Activated CD4-positive, CD25-positive, alpha-beta regulatory T cell treated with anti-CD3 and anti-CD28 coated beads, Interleukin-2, amount 50 U/mL, for 24 hours (primary cell): ENCODE results near the gene GTSE1.
A peak's percentile ranks its signal among the peaks of the same experiment; 100 is the strongest.

ENCODE experiments used
- ATAC-seq, 2 donors: fragments of 150-1000 bp; cut with Tn5 transposase; one replicate each; pipeline ENCODE4 v1.10.0; 2021; ENCODE audit warnings: mild to moderate bottlenecking in 1 of 2, moderate library complexity in 1 of 2

Gene GTSE1

DNA sequence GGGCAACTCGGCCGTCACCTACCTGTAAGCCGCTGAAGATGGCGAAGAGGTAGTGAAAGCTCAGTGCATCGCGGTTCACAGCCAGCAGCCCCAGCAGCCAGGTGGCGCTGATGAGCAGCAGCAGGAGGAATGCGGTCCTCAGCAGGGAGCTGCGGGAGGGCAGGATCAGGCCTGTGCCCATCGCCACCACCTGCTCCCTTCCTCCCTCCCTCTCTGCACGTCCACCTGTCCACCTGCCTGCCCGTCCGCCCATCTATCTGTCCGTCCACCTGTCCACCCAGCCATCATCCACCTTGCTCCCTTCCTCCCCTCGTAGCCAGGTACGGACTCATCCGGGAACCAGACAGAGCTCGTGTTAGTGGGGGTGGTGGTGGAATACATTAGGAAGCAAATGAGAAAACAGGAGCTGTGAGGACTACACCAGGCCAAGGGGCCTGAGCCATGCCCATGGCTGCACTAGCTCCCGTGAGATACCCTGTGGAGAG lies 71.1 kb downstream of the GTSE1 start:
- ATAC-seq: peak; percentile 69 to 77

DNA sequence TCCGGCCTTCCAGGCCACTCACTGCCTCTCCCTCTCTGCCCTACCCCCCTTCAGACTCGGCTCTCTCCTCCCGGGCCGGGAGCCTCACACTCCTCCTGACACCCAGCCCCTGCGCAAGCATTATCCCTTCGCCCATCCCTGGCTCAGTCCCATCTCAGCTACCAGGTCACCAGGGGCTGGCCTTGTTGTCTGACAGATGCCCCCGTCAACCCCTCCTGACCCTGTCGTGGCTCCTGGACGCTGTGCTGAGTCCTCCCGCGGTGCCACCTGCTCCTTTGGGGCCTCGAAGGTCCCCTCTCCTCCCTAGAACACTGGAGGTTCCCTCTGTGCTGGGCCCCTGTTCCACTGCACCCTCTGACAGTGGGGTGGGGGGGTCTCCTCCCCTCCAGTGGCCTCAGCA lies 71.8 kb downstream of the GTSE1 start:
- no peak for ATAC-seq

DNA sequence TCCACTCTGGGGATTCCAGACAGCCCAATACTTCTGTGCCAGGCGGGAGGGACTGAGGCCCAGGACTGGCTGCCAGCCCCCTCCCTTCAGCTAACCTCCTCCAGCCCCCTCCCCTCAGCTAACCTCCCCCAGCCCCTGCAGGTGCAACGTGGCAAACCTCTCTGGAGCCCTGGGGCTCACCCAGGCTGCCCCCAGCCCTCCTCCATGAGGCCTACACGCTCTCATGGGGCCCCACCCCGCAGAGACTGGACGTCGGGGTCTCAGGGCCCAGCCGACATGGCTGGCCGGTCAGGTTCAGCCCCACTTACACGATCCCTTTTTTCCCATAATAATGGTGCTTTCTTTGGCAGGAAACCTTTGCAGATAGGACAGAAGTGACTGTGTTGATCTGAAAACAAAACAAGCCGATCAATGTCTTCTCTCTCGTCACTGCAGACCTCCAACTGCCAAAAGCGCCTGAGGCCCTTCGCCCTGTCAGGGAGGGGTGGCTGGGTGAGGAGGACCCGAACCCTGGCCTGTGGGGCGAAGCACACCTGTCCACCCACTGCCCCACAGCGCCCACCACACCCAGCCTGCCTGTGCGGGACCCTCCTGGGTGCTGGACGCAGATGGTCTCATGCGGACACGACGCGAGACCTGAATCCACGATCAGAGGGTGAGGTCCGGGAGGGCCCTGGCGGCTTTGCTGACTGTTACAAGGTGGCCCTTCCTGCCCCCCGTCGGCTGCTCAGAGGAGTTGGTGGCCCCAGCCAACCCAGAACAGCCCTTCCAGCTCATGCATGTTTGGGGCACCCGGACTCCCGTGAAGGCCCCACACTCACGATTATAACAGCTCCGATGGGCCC lies 72.4 kb downstream of the GTSE1 start:
- no peak for ATAC-seq

DNA sequence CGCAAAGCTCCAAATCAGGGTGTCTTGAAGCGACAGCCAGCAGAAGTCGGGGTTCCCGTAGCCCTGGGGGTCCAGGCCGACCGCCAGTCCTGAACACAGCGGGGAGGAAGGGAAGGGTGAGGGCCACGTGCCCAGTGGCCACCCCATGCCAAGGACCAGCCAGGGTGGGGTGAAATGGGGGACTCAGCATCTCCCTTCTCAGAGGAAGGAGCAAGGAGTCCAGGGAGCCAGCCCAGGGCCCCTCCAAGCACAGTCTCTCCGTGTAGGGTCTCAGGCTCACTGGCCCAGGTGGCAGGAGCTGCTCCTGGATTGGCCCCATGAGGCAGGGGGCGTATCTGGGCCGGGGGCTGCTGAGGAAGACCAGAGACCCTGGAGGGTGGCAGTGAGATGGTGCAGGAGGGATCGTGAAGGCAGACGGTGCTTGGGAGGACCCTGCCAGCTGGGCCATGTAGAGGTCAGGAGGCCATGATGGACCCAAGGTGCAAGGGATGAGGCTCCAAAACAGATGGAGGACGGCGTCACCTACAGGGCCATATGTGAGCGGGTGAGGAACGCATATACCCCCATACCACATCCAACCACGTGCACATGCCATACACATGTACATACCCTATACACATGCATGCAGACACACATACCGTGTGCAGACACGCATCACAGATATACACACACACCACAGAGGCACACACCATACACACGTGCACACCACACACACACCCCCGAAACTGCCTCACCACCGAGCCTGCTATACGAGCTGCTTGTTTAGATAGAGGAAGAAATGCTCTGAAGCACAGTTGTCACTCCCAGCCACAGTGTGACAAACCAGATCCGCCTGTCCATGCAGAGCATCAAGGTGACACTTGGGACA lies 73.3 kb downstream of the GTSE1 start:
- no peak for ATAC-seq

DNA sequence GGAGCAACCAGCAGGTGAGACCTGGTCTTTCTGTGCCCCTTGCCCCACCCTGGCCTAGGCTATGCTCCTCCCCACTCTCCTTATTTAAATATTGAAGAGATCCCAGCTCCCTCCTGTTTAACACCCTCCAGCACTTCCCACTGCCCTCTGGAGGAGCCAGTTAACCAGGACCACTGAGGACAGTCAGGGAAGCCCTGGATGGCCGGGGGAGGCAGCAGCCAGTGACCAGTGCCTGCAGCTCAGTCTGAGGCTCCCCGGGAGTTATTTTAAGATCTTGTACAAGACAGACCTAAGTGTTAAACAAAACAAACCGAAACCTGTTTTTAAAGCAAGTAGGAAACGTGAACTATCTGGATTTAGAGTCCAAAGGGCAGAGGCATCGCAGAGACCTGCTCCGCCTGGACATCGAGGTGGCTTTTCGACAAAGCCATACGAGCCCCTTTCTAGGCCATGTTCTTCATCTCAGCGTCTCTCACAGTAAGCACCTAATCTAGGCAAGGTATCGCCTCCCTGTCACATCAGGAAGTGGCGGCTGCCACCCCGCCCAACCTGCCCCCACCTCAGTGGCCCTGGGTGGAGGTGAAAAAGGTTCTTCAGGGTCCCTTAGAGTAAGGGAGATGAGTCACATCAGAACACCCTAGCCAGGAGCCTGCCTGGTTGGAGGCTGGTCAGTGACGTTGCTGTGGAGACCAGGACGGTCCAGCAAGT lies 74.1 kb downstream of the GTSE1 start:
- ATAC-seq: no peak

DNA sequence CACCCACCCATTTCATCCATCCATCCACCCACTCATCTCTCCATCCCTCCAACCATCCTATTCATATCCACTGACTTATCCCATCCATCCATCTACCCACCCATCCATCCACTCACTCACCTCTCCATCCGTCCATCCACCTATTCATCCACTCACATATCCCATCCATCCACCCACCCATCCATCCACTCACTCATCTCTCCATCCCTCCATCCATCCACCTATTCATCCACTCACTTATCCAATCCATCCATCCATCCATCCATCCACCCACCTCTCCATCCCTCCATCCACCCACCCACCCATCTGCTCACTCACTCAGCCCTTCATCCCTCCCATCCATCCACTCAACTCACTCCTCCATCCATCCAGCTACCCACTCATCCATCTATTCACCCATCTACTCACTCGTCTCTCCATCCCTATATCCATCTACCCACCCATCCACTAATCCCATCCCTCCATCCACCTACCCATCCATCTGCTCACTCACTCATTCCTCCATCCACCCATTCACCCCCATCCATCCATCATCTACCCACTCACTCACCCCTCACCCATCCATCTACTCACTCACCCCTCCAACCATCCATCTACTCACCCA lies 75.1 kb downstream of the GTSE1 start:
- ATAC-seq: no peak

DNA sequence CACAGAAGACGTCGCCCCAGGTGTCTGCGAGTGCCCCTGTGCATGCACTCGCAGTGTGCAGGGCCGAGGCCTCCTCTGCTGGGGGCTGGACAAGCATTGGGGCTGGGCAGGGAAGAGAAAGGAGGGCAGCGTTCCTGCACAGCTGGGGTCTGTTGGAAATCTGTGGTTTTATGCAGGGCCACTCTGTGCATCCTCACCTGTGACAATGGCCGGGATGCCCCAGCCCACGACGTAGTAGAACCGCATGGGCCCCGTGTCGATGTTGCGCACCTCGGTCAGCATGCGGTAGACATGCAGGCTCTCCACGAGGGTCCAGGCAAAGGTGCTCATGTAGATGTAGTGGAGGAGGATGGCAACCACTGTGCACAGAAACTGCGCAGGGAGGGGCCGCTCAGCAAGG lies 76.0 kb downstream of the GTSE1 start:
- no peak for ATAC-seq

DNA sequence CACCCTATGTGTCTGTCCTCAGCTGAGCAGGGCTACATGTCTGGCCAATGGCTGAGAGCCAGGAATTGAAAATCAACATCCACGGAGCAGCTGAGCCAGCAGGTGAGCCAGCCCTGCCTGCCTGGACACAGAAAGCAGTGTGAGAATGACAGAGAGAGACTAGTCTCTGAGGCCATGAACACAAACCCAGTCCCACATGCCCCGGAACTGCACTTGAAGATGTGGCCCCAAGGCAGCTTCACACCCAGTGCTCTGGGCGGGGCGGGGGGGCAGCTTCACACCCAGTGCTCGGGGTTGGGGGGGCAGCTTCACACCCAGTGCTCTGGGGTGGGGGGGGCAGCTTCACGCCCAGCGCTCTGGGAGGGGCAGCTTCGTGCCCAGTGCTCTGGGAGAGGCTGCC lies 76.5 kb downstream of the GTSE1 start:
- no peak for ATAC-seq

DNA sequence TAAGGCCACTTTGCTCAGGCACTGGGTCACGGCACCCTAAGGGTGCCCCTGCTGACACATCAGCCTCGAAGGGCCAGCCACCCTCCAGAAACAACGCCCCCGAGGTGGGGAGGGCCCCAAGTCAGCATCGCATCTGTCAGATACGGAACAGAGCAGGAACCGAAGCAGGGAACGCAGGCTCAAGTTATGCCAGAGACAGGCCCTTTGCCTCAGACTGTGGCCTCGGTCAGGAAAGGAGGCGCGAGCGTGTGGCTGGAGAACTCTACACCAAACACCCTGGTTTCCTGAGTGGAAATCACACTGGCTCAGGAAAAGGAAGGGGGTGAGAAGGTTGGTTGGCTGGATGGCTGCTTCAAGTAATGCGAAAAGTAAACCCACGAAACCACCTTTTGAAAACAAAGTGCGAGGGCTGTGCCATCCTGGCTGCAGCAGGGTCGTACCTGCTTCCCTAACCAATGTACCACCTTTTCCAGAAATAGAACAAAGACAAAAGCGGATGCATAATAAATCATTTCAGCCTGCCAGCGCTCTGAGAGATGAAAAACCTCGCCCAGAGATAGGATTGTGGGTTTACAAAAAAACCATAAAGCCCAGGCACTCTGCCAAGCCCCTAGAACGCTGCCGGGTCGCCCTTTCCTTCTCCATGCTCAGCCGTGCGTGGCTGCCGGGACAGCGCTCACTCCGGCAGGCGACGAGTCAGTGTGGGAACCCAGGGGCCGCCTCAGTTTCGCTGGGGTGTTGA lies 77.4 kb downstream of the GTSE1 start:
- ATAC-seq: no peak

DNA sequence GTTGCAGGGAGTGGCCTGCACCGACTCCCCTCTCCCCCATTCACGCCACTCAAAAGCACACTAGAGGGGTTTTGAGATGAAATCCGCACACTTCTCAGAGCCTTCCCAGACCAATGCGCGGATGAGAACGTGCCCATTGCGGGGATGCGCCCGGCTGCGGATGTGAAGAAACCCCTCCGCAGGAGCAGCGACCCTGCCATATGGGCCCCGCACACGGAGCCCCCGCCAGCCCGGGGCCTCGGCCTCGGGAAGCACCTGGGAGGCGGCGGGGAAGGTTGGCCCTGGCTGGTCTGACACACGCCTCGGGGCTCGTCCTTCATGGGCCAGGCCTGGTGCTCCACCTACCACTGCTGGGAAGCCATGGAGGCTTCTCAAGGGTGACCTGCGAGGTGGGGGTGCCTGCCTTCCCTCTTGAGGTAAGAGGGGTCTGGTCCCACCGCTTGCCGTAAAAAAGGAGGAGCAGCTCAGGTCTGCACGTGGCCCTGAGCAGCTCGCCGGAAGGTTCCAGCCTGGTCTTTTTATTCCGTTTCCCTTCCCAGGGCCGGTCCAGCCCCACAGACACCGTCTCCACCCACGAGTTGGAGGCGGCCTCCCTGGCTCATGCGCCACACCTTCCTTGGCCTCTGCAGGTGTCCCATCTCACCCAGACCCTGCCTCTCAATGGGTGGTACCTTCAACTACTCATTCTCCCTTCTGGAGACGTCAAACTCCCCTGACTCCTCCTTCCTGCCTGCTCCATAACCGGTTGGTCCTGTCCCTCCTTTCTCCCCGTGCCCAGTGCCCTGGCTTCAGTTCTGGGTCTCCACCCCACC lies 78.2 kb downstream of the GTSE1 start:
- no peak for ATAC-seq

DNA sequence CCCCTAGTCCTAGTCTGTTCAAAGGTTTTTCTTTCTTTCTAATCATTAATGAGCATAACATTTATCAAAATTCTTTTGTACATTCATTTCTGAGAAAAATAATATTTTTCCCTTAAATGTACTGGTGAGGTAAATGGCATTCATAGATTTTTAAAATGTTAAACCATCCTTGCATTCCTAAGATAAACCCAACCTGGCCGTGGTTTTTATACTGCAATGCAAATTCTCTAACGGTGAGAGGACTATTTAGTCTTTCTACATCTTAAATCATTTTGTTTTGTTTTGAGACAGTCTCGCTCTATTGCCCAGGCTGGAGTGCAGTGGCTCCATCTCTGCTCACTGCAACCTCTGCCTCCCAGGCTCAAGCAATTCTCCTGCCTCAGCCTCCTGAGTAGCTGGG lies 79.4 kb downstream of the GTSE1 start:
- no peak for ATAC-seq

DNA sequence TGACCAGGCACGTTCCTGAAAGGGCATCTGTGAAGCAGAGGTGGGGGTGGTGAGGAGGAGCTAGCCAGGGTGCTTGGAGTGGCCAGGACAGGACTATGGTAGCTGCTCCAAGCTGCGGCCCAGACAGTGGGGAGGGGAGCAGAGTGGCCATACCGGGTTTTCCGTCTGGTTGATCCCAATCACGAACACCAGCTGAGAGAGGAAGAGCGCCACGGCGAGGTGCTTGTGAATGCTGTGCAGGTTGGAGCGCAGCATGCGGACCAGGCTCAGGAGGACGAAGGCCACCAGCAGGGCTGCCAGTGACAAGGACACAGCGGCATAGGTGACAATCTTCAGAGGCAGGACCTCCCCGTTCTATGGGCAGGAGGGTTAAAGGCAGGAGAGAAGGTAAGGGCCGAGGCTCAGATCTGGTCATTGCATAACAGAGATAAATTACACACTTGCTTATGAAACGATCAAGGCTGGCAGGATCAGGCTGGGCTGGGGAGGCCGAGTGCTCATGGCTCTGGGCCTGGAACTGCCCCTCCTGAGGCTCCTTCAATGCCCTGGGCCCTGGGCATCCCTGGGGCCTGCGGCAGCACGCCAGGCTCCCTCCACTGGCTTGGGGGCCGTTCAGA lies 80.3 kb downstream of the GTSE1 start:
- no peak for ATAC-seq

DNA sequence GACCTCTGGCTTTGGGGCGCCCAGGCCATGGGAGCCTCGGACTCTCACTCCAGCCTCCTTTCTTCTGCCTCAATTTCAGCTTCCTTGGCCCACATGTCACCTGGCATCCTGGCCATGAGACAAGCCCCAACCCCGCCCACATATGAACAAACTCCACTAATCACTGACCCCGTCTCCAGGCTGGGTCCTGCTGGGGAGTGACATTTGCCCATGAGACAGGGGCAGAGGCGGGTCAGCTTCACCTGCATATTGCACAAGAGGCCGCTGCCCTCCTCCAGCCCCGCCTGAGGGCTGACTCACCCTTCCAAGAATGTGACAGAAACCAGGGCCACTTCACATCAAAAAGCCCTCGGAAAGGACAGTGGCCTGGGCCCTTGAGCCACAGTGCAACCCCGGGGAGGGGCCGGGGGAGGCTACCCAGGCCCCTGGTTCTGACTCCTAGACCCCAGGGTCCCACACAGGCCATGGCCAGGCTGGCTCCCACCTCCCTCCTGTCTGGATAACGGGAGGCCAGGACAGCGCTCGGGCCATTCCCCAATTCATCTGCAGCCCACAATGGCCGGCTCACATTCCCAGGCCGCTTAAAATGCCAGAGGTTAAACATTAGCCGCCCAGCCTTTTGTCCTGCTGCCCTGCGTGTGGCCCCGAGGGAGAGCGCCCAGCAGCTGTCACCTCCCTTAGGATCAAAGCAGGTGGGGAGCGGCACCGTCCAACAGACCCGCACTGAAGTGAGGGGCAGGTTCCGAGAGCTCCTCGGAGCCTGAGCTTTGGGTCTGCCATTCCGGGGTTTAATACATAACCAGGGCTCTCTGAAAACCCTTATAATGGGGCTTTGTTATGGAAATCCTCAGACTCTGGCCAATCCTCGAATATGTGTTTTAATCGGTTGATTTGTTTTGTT lies 81.1 kb downstream of the GTSE1 start:
- ATAC-seq: no peak

DNA sequence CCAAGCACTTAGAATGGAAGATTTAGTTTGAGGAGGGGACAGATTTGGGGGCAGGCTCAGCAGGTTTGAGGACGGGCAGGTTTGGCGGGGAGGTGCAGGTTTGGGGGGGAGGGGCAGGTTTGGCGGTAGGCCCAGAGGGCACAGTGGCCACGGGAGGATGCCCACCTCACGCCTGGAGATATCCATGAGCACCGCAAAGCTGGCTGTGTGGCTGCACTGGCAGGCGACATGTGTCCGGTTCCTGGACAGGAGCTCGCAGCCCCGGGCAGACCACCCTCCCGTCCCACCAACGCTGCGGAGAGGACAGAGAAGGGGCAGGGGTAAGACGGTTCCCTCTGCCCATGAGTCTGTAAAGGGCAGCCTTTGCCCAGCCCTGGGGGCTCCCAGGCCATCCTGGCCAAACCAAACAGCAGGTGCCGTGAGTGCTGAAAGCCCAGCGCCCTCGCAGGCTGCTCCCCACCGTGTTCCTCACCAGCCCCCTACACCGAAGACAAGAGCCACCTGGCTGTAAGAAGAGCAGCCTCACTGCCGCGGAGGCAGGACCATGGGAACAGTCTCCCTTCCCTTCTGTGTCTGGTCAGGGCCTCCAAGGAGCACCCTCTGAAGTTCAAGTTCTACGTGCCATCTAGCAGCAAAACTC lies 81.9 kb downstream of the GTSE1 start:
- ATAC-seq: no peak

DNA sequence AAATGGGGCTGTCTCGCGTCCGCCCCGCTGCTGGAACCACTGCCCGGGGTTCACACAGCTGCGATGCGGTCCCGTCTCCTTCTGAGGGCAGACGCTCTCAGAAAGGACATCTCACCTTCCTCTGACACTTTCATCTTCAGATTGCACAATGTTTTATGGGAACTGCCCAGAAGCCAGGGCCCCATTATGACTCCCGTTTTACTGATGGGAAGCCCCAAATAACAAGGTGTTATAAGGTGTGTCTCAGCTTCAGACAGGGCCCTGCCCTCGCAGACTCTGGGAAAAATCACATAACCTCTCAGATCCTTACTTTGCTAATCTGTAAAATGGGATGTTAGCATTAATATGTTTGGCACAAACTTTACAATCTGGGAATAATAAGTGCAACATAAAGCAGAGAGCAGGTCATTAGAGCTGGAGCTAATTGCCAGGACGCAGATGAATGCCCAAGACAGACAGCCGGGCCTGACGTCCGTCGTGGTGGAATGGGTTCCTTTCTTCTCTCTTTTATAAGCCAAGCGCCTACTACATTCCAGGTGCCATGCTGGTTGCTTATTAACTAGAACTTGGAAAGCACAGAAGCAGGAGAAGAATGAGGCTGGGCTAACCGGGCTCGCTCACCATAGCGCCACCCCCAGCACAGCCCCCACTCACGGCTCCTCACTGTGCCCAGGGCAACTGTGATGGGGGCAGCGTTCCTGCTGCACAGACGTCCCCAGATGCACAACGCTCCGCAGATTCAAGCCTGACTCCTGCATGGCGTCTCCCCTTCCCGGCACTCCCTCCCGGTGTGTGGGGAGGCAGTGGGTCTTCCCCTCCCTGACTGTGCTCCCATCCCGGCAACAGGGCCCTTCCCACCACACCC lies 82.6 kb downstream of the GTSE1 start:
- ATAC-seq: no peak

DNA sequence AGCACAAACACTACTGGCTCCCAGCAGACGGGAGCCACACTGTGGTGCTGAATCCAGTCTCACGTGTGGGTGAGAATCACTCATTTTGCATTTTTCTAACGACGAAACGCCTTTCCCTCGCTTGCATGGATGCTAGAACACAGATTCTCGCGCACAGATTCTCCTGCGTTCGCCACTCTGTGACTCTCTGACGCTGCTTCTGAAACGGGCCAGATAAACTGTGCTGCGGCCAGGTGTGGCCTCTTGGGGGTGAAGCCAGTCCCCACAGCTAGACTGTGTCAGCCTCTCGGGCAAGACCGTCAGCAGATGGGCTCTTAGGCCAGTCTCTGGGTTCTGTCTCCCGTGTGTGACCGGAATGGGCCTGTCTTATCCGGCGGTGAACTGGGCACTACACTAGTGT lies 83.4 kb downstream of the GTSE1 start:
- no peak for ATAC-seq
